HepG2 (cell line): ENCODE results near the gene SPACA4. TPM values are rescaled to one million over a fixed set of nuclear protein-coding genes. Genes with fewer than 3 reads are reported as not detected.

Experiments used
- AGO1 ChIP-seq: fragments of 200-400 bp; formaldehyde crosslinking; IDR thresholded peaks from 2 replicates; pipeline ENCODE4 v1.6.1; 2017; ENCODE audit warnings: mild to moderate bottlenecking, low read depth, low read length, moderate library complexity; ENCODE audit not compliant: poor library complexity, severe bottlenecking
- ARID3A ChIP-seq: IDR thresholded peaks from 2 replicates; pipeline ENCODE4 v1.6.1; 2012; ENCODE audit warnings: low read depth, low read length, improper control_type of control experiment
- ARID4A ChIP-seq: sonication (generic); formaldehyde crosslinking; IDR thresholded peaks from 2 replicates; pipeline ENCODE4 v1.5.0; 2020; ENCODE audit warnings: mild to moderate bottlenecking, missing genetic modification reagents, borderline replicate concordance
- DR1 ChIP-seq: sonication (generic); formaldehyde crosslinking; IDR thresholded peaks from 2 replicates; pipeline ENCODE4 v1.8.0; 2021; ENCODE audit warnings: mild to moderate bottlenecking, missing genetic modification reagents, inconsistent platforms
- HOXD1 ChIP-seq: sonication (generic); formaldehyde crosslinking; IDR thresholded peaks from 2 replicates; pipeline ENCODE4 v1.5.0; 2020; ENCODE audit warnings: missing genetic modification reagents
- KAT2B ChIP-seq: fragments of 150-350 bp; IDR thresholded peaks from 2 replicates; pipeline ENCODE4 v1.6.1; 2014; ENCODE audit warnings: low read depth, low read length, borderline replicate concordance
- KMT2A ChIP-seq: sonication (generic); formaldehyde crosslinking; IDR thresholded peaks from 2 replicates; pipeline ENCODE4 v1.4.0; 2020; ENCODE audit warnings: missing genetic modification reagents
- MBNL3 ChIP-seq: fragments of 250-450 bp; sonication (Bioruptor Pico); conservative IDR thresholded peaks from 2 replicates; pipeline ENCODE4 v1.8.0; 2022; ENCODE audit warnings: mild to moderate bottlenecking, inconsistent platforms
- PHF21A ChIP-seq: sonication (generic); formaldehyde crosslinking; IDR thresholded peaks from 2 replicates; pipeline ENCODE4 v1.5.0; 2020; ENCODE audit warnings: mild to moderate bottlenecking, missing genetic modification reagents
- PITX1 ChIP-seq: sonication (generic); formaldehyde crosslinking; IDR thresholded peaks from 2 replicates; pipeline ENCODE4 v1.5.1; 2020; ENCODE audit warnings: mild to moderate bottlenecking, missing genetic modification reagents
- PRPF4 ChIP-seq: fragments of 200-400 bp; formaldehyde crosslinking; IDR thresholded peaks from 2 replicates; pipeline ENCODE4 v1.6.1; 2016; ENCODE audit warnings: low read length, low read depth; ENCODE audit not compliant: poor library complexity, severe bottlenecking
- RFXAP ChIP-seq: sonication (generic); formaldehyde crosslinking; IDR thresholded peaks from 2 replicates; pipeline ENCODE4 v1.4.0; 2020; ENCODE audit warnings: missing genetic modification reagents, borderline replicate concordance
- SAP130 ChIP-seq: IDR thresholded peaks from 2 replicates; pipeline ENCODE4 v1.6.1; 2016; ENCODE audit warnings: low read depth
- TEAD2 ChIP-seq: sonication (generic); formaldehyde crosslinking; IDR thresholded peaks from 2 replicates; pipeline ENCODE4 v1.9.0; 2021; ENCODE audit warnings: missing genetic modification reagents
- ZKSCAN5 ChIP-seq: sonication (generic); formaldehyde crosslinking; IDR thresholded peaks from 2 replicates; pipeline ENCODE4 v1.5.1; 2020; ENCODE audit warnings: mild to moderate bottlenecking, missing genetic modification reagents
- ZNF800 ChIP-seq: sonication (generic); formaldehyde crosslinking; IDR thresholded peaks from 2 replicates; pipeline ENCODE4 v1.4.0; 2020; ENCODE audit warnings: missing genetic modification reagents
- polyA plus RNA-seq, 8 experiments: library from polyadenylated mRNA; depleted of rRNA in 3 of 8; stranded (reverse) in 7 of 8; unstranded in 1 of 8; fragments of >200 nt; fragmentation: Illumina TruSeq in 4 of 8; extraction: Trizol in 4 of 8; gene quantifications; 2 replicates each; pipeline versions ENCODE4 v1.2.1 to v1.2.3, GENCODE V29; 2011 to 2016; ENCODE audit warnings: low read depth in 4 of 8, missing spikeins in 1 of 8, mixed read lengths in 1 of 8; ENCODE audit not compliant: insufficient read depth in 1 of 8
- total RNA-seq, 5 experiments: library from RNA; depleted of rRNA; stranded (reverse); fragments of >200 nt; fragmentation: Illumina TruSeq; extraction: Trizol; gene quantifications; 2 replicates each; pipeline ENCODE4 v1.2.3, GENCODE V29; 2016; ENCODE audit warnings: low read depth in 1 of 5
- TF ChIP-seq, protein P1 (sequence below): sonication (generic); formaldehyde crosslinking; IDR thresholded peaks from 2 replicates; pipeline ENCODE4 v1.4.0; 2020; ENCODE audit warnings: missing genetic modification reagents, borderline replicate concordance

Gene SPACA4
- total and polyA plus RNA-seq, 2 of the 13 experiments (the other 11 are each of a cell fraction or from before 2014, with no cell fraction given): not detected

DNA sequence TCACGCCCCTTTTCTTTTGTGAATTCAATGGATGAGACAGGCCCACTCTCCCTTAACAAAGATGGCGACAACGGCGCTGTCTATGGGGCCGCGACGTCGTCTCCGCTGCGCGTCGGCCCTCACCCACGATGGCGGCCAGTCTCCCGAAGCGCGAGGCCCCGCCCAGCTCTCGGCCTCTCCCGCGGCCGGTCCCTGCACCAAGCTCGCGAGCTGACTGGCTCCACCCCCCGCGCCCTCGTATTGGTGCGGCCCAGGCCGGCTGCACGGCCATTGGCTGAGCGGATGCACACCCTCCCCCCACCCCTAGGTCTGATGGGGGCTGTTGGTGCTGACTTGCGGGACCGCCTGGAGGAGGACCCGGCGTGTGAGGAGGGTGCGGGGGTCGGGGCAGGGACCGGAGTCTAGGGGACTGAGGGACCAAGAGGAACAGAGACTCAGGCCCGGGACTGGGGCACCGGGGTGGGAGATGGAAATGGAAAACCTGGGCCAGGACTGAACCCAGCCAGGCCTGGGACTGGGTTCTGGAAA lies 17.6 kb downstream of the SPACA4 start (continued):
- TF ChIP-seq AGO1 (no peak), ZNF800 (no peak), KMT2A (CRISPR knock-in tag) (no peak), ARID4A (CRISPR knock-in tag) (peak; percentile 74; the same call in 1 of the 2 replicates), PRPF4 (no peak), PHF21A (peak; percentile 50; the same call in 1 of the 2 replicates), RFXAP (peak; percentile 59; the same call in 1 of the 2 replicates), KAT2B (no peak), MBNL3 (CRISPR knock-in tag) (no peak), PITX1 (CRISPR knock-in tag) (no peak), TEAD2 (no peak), ZKSCAN5 (CRISPR knock-in tag) (no peak), SAP130 (CRISPR knock-in tag) (peak; percentile 74), DR1 (no peak), ARID3A (no peak), HOXD1 (no peak)
- TF ChIP-seq, protein P1, sequence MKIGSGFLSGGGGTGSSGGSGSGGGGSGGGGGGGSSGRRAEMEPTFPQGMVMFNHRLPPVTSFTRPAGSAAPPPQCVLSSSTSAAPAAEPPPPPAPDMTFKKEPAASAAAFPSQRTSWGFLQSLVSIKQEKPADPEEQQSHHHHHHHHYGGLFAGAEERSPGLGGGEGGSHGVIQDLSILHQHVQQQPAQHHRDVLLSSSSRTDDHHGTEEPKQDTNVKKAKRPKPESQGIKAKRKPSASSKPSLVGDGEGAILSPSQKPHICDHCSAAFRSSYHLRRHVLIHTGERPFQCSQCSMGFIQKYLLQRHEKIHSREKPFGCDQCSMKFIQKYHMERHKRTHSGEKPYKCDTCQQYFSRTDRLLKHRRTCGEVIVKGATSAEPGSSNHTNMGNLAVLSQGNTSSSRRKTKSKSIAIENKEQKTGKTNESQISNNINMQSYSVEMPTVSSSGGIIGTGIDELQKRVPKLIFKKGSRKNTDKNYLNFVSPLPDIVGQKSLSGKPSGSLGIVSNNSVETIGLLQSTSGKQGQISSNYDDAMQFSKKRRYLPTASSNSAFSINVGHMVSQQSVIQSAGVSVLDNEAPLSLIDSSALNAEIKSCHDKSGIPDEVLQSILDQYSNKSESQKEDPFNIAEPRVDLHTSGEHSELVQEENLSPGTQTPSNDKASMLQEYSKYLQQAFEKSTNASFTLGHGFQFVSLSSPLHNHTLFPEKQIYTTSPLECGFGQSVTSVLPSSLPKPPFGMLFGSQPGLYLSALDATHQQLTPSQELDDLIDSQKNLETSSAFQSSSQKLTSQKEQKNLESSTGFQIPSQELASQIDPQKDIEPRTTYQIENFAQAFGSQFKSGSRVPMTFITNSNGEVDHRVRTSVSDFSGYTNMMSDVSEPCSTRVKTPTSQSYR (CRISPR knock-in tag): peak; percentile 37; the same call in 1 of the 2 replicates
